ENCODE data around the gene CACNA1D.
A peak's percentile ranks its signal among the peaks of the same experiment; 100 is the strongest.

CACNA1D gene

GRCh38 chr3:53823956-53824657, 329.7 kb downstream of the CACNA1D start:
- no peak overlapping the region for H3K27ac ChIP-seq
- TF ChIP-seq ZFX (IDR thresholded peaks at IDR 0.05) (no peak), CTCF (conservative IDR thresholded peaks at IDR 0.05) (no peak)

- TF ChIP-seq CTCF (conservative IDR thresholded peaks at IDR 0.05) (no peak), ZFX (IDR thresholded peaks at IDR 0.05) (no peak)
- H3K27ac ChIP-seq, result no peak overlapping the region
These were observed 330.4 kb downstream of the CACNA1D start for GRCh38 chr3:53824795-53825194.

GRCh38 chr3:53826048-53826447, 331.6 kb downstream of the CACNA1D start:
- no peak overlapping the region for H3K27ac ChIP-seq
- TF ChIP-seq CTCF (conservative IDR thresholded peaks at IDR 0.05) (no peak), ZFX (IDR thresholded peaks at IDR 0.05) (no peak)

DNA sequence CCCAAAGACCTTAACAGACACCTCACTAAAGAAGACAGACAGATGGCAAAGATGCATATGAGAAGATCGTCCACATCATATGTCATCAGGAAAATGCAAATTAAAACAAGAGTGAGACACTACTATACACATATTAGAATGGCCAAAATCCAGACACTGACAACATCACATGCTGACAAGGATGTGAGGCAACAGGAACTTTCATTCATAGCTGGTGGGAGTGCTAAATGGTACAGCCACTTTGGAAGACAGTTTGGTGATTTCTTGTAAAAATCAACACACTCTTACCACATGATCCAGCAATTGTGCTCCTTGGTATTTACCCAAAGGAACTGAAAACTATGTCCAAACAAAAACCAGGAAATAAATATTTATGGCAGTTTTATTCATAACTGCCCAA, 334.2 kb downstream of the CACNA1D start:
- no peak for TF ChIP-seq ZFX (IDR thresholded peaks at IDR 0.05)
- TF ChIP-seq CTCF (conservative IDR thresholded peaks at IDR 0.05), result no peak
- no peak overlapping the region for H3K27ac ChIP-seq

DNA sequence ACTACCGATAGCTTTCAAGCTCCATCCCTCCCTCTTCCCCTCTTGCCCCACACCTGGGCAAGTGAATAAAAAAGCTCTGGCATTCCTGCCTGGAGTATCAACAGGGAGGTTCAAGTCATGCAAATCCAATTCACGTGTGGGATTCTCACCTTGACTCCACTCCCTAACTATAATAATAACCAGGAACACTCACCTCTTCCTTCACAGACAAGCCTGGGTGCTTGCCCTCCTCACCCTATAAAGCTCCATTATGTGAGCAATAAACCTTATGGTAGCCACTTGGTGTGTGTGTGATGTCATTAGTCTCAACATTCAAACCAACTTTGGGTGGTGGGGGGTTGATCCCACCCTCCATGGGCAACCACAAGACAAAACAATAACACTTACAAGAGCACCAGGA, 335.2 kb downstream of the CACNA1D start:
- TF ChIP-seq ZFX (IDR thresholded peaks at IDR 0.05) (no peak), CTCF (conservative IDR thresholded peaks at IDR 0.05) (no peak)
- H3K27ac ChIP-seq, result peak overlapping the region; percentile 53; the same call in 1 of the 2 replicates

GRCh38 chr3:53830944-53831343, 336.5 kb downstream of the CACNA1D start:
- TF ChIP-seq ZFX (IDR thresholded peaks at IDR 0.05) (no peak), CTCF (conservative IDR thresholded peaks at IDR 0.05) (no peak)
- no peak overlapping the region for H3K27ac ChIP-seq

GRCh38 chr3:53833053-53833645, 338.7 kb downstream of the CACNA1D start:
- no peak overlapping the region for H3K27ac ChIP-seq
- no peak for TF ChIP-seq CTCF (conservative IDR thresholded peaks at IDR 0.05)
- TF ChIP-seq ZFX (IDR thresholded peaks at IDR 0.05), result no peak

Data from C4-2B (cell line).